A673 (cell line): Measurements from ENCODE around the gene CDH20.

Experiments
- EZH2 ChIP-seq: fragments of 200-600 bp; sonication (generic); IDR thresholded peaks from 2 replicates; pipeline ENCODE4 v1.6.1; 2017; ENCODE audit warnings: borderline replicate concordance, low read depth, mild to moderate bottlenecking, mixed read lengths, antibody characterized with exemption, low read length; ENCODE audit not compliant: poor library complexity, severe bottlenecking
- TF ChIP-seq, protein P1 (sequence below): fragments of 300-800, 200-600 bp; sonication (generic); conservative IDR thresholded peaks from 2 replicates; pipeline ENCODE4 v1.5.1; 2017; ENCODE audit warnings: low read depth, mild to moderate bottlenecking, antibody characterized with exemption, low read length, moderate library complexity, mixed read lengths

DNA sequence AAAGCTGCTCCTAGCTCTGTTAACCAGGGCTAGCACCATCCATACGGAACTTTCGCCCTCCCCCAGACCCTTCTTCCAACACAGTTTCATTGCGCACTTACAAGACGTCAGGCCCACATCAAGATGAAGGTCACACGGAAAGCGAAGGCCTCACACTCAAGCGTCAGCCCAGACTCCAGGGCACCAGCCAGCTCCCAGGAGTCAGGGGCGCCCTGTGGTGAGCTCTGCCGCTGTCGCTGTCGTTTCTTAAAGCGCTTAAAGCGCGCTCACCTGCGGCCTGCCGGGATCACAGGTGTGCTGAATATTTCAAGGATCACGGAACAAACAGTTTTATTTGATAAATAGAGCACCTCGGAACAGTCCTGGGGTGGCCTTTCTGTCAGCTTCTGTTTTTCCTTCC lies 163.1 kb downstream of the CDH20 start:
- TF ChIP-seq, protein P1, sequence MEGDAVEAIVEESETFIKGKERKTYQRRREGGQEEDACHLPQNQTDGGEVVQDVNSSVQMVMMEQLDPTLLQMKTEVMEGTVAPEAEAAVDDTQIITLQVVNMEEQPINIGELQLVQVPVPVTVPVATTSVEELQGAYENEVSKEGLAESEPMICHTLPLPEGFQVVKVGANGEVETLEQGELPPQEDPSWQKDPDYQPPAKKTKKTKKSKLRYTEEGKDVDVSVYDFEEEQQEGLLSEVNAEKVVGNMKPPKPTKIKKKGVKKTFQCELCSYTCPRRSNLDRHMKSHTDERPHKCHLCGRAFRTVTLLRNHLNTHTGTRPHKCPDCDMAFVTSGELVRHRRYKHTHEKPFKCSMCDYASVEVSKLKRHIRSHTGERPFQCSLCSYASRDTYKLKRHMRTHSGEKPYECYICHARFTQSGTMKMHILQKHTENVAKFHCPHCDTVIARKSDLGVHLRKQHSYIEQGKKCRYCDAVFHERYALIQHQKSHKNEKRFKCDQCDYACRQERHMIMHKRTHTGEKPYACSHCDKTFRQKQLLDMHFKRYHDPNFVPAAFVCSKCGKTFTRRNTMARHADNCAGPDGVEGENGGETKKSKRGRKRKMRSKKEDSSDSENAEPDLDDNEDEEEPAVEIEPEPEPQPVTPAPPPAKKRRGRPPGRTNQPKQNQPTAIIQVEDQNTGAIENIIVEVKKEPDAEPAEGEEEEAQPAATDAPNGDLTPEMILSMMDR = no peak
- no peak for TF ChIP-seq EZH2
